GM19240 (cell line): ENCODE data around the gene EML6.
"Not testable (repeated sequence)": the region's sequence is repeated elsewhere in the genome, so short reads cannot be mapped to it uniquely, and the experiment has no call there.

ENCODE experiments used
- DNase-seq: peaks from one replicate; pipeline ENCODE4 v3.0.0; 2011; ENCODE audit warnings: low spot score; ENCODE audit not compliant: insufficient read length

The EML6 gene

GRCh38 chr2:54964271-54964670 lies 240.8 kb downstream of the EML6 start:
- DNase-seq, result no peak

- no peak for DNase-seq
Measured at GRCh38 chr2:54964816-54965215, 241.4 kb downstream of the EML6 start.

DNA sequence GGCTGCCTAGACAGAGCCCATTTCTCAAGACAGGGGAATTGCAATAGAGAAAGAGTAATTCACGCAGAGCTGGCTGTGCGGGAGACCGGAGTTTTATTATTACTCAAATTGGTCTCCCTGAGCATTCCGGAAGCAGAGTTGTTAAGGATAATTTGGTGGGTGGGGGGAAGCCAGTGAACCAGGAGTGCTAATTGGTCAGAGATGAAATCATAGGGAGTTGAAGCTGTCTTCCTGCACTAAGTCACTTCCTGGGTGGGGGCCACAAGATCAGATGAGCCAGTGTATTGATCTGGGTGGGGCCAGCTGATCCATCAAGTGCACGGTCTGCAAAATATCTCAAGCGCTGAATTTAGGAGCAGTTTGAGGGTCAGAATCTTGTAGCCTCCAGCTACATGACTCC lies 242.0 kb downstream of the EML6 start:
- no peak for DNase-seq

GRCh38 chr2:54966165-54966832 lies 242.8 kb downstream of the EML6 start:
- DNase-seq, result no peak

GRCh38 chr2:54966837-54967236 lies 243.4 kb downstream of the EML6 start:
- DNase-seq, result no peak

GRCh38 chr2:54967269-54967668 lies 243.8 kb downstream of the EML6 start:
- DNase-seq, result no peak

GRCh38 chr2:54967759-54968365 lies 244.4 kb downstream of the EML6 start:
- DNase-seq, result no peak

DNA sequence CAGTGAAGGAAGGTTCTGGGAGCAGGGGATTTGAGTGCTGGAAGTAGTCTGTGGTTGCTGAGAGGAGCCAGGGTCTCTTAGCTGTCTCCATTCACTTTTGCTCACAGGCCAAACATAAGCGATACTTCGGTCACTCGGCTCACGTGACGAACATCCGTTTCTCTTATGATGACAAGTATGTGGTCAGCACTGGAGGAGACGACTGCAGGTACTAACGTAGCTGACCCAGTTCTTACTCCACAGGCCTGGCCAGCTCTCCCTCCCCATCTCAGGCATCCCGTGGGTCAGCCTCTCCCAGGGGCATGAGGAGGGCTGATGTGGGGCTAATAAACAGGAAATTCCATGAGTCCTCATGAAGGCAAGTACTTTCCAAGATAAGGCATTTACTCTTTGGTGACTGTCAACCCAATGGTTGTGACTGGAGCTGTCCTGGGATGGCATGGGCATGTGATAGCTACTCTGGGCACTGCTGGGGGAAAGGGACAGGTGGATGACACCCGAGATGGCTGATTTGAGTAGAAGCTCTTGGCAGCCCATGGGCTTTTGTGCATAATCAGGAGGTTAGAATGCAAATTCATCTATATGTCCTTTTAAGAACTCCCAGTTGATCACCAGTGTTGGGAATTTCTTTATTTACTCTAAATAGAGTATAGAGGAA lies 245.2 kb downstream of the EML6 start:
- no peak for DNase-seq

- no peak for DNase-seq
Measured at GRCh38 chr2:54969295-54969939, 246.0 kb downstream of the EML6 start.

DNA sequence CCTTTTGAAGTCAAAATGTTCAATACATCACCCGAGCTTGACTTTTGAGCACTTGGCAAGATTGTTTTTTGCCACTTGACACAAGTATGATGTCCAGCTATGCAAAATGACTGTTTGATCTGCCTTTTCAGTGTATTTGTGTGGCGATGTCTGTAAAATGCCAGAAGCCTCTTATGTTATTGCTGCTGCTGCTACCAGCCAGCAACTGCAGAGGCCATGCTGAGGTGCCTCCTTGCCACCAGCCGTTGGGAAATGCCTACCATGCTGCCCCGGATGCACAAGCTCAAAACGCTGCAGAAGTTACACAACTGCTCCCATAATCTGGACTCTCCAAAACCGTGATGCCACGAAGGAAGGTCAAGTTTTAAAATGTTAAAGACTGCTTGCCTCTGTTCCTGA lies 246.5 kb downstream of the EML6 start:
- DNase-seq, result no peak

DNA sequence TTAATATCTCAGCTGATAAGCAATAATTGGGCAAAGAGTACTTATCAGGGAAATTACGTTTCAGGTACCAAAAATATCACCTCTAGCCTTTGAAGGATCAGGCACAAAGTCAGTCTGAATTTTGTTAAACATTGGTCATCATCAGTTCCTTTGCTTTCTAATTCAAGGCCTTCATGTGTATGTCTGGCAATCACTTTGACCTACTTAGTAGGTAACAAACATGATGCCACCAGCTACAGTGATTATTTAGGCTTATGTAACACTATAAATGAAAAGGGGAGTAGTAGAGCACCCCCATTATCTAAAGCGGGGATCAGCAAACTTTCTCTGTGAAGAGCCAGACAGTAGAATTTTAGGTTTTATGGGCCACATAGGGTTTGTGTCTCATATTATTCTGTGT lies 251.7 kb downstream of the EML6 start:
- no peak for DNase-seq

DNA sequence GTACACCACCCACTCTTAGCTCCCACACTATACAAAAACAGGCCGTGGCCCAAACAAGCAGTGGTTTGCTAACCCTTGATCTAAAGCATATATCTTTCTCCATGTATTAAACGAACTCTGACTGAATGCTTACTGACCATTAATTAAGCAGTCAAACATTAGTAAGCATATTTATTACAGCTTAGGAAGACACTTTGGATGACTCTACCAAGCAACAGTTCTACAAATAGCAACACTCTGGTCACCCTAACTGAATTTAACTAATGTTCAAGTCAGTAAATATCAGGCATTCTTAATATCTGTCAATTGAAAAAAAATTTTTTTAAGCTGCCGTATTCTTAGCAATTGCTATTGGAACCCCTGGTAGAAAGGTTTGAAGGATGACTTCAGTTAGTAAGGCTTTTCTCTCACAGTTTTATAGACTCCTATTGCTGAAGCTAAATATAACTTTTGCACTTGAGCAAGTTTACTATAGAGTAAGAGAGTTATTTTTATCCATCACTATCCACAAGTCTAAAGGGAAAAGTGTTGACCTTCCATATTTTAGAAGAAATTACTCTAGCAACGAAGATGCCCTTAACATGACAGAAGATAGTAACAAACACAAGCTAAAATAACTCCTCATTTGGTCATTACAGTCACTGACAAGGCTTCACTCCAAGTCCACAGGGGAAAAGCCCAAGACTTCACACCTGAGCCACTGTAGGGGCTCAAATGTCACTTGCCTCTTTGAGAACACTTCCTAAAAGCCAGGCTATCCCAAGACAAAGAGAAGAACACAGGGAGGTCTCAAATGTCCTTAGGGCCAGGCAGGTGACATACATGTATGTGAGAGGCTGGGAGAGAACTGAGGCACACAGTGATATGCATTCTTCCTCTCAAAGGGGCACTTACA lies 252.4 kb downstream of the EML6 start:
- DNase-seq, result no peak

GRCh38 chr2:54977149-54977548 lies 253.7 kb downstream of the EML6 start:
- DNase-seq, result no peak

GRCh38 chr2:54979321-54980044 lies 256.0 kb downstream of the EML6 start:
- DNase-seq, result no peak

GRCh38 chr2:54981385-54981784 lies 257.9 kb downstream of the EML6 start:
- DNase-seq, result no peak

DNA sequence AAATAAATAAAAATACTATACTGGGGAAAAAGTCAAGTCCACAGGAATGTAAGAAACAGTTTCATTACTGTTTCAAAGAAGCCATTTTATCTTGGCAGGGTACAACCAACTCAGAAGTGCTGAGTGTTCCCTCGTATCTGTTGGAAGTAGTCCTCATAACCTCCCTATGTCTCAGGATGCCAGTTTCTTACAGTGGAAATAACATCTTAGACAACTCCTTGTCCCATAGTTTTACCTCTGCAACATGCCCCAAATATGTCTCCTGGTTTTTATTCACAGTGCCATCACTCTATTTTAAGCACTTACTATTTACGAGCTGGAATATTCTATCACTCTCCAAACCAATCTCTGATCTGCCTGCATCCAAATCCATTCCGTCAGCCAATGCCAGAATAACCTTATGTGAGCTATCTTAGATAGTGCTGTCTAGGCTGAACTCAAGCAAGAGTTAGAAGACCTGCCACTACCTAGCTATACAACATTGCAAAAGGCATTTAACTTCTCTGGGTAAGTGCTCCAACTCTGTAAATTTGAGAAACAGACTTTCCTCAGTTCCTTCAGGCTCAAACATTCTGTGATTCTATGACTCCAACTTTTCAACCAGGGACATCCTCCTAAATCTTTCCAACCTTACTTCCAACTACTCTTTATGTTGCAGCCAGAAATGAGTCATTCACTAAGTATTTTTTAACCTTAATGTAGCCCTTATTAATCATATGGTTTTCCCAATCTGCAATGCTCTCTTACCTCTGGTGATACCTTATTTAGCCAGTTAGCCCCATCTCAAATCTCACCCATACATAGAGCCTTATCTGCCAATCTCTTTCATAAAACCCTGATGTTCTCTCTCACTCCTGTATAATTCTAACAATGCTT lies 260.1 kb downstream of the EML6 start:
- DNase-seq, result no peak

DNA sequence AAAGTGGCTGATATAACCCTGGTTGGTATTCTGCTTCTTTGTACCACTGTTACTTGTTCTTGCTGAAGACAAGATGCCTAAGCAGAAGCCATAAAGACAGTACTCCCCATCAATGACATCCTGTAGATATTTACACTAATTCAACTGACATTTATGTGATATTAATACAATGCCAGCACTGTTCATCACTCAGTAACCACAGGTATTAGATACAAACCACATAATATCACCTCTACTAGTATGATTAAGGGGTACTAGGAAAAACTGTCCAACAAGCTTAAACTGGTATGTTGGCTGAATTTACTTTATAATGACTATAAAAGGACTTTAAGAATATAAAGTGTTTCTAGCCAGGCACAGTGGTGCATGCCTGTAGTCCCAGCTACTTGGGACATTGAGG lies 261.0 kb downstream of the EML6 start:
- DNase-seq, result no peak

- DNase-seq, result no peak
Measured at GRCh38 chr2:54986264-54986663, 262.8 kb downstream of the EML6 start.

GRCh38 chr2:54988612-54989011 lies 265.1 kb downstream of the EML6 start:
- DNase-seq, result no peak

DNA sequence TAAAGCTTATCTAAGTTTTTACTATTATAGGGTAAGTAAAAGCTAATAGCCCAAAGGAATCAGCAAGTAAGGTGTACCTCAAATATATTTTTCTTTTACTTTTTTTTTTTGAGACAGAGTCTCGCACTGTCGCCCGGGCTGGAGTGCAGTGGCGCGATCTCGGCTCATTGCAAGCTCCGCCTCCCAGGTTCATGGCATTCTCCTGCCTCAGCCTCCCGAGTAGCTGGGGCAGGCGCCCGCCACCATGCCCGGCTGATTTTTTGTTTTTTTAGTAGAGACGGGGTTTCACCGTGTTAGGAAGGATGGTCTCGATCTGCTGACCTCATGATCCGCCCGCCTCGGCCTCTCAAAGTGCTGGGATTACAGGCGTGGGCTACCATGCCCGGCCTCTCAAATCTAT lies 267.2 kb downstream of the EML6 start:
- not testable (repeated sequence) for DNase-seq
